Heart left ventricle (tissue), 16 donors: ENCODE results near the gene ALKBH6. TPM values are rescaled to one million over a fixed set of nuclear protein-coding genes. Genes with fewer than 3 reads are reported as not detected.
"Not testable (repeated sequence)": the region's sequence is repeated elsewhere in the genome, so short reads cannot be mapped to it uniquely, and the experiment has no call there.

Source experiments
- ATAC-seq, 4 donors: fragments of 200-7000 bp; cut with Tn5 transposase; one replicate each; pipeline ENCODE4 v1.9.1; 2020 to 2022; ENCODE audit warnings: moderate library complexity in 4 of 4, mild to moderate bottlenecking in 3 of 4, moderate number of reproducible peaks in 1 of 4
- DNase-seq, 5 donors: peaks; one replicate each; pipeline ENCODE4 v3.0.0-alpha.2; 2020
- H3K27ac ChIP-seq, 12 donors: fragments of 200-600 bp; sonication (generic) in 4 of 12; one replicate each; pipeline versions ENCODE4 v1.5.0 to v1.8.0; 2016 to 2022; ENCODE audit warnings: mild to moderate bottlenecking in 2 of 12
- H3K27me3 ChIP-seq, 9 donors: fragments of 200-600 bp; sonication (generic) in 2 of 9; one replicate each; pipeline versions ENCODE4 v1.5.1 to v1.8.0; 2016 to 2022; ENCODE audit warnings: mild to moderate bottlenecking in 3 of 9
- H3K36me3 ChIP-seq, 9 donors: fragments of 200-600 bp; sonication (generic) in 2 of 9; one replicate each; pipeline versions ENCODE4 v1.5.0 to v1.8.0; 2018 to 2022; ENCODE audit warnings: mild to moderate bottlenecking in 2 of 9
- H3K4me1 ChIP-seq, 12 donors: fragments of 200-600 bp; sonication (generic) in 4 of 12; one replicate each; pipeline versions ENCODE4 v1.5.0 to v1.8.0; 2016 to 2022; ENCODE audit warnings: mild to moderate bottlenecking in 3 of 12
- H3K4me3 ChIP-seq, 12 donors: fragments of 200-600 bp; sonication (generic) in 4 of 12; one replicate each; pipeline versions ENCODE4 v1.5.0 to v1.8.0; 2017 to 2022; ENCODE audit warnings: mild to moderate bottlenecking in 9 of 12, moderate library complexity in 4 of 12
- H3K9me3 ChIP-seq, 12 donors: fragments of 200-600 bp; sonication (generic) in 4 of 12; one replicate each; pipeline versions ENCODE4 v1.5.0 to v1.8.0; 2016 to 2022; ENCODE audit warnings: mild to moderate bottlenecking in 1 of 12
- POLR2A ChIP-seq, 2 donors: fragments of 450-650 bp; IDR thresholded peaks; one replicate each; pipeline ENCODE4 v1.6.1; 2017; ENCODE audit warnings: antibody characterized with exemption in 2 of 2, mild to moderate bottlenecking in 2 of 2, moderate library complexity in 2 of 2
- WGBS, 4 donors: extraction: QIAGEN DNeasy Blood & Tissue Kit in 2 of 4; methylation state at CpG; one replicate each; pipeline versions ENCODE4 v1.1.5 to v1.1.7; 2013 to 2018; 5-methylcytosine and 5-hydroxymethylcytosine counted together
- intact Hi-C, 10 donors: fragments of 100-400 bp; cut with DNase I; formaldehyde crosslinking; loops; one replicate each; pipeline versions ENCODE4 v1.11.1 to v1.14.2; 2022
- polyA plus RNA-seq, 2 donors: library from polyadenylated mRNA; stranded (reverse); fragments of 200-250 nt; gene quantifications; one replicate each; pipeline ENCODE4 v1.2.3, GENCODE V29; 2013
- total RNA-seq, 9 donors: library from RNA; depleted of rRNA in 2 of 9; stranded (reverse); fragments of >200 nt in 2 of 9; fragmentation: NEBNext Ultra II Directional in 3 of 9; extraction: Animal tissue kit (Norgen Biotek cat#: 25700) in 3 of 9; gene quantifications; one replicate each; pipeline versions ENCODE4 v1.1.0 to v1.2.4, GENCODE V29; 2016 to 2023
- TF ChIP-seq, protein P1 (sequence below), 12 donors: fragments of 200-600 bp; sonication (generic) in 4 of 12; IDR thresholded peaks; one replicate each; pipeline versions ENCODE4 v1.5.0 to v1.8.0; 2018 to 2022; ENCODE audit warnings: antibody characterized with exemption in 12 of 12, mild to moderate bottlenecking in 5 of 12
- donor health status: ischemic (EF 13 %, LVEDD 7.1; RV severe dilation, severe dysfunction).
- donor health status: healthy with polysubstance abuse.
- donor health status: DM: no; HTN: yes; CAD: no.
- donor health status: DM: no; HTN: no; CAD: no.
- donor health status: ischemic (EF 25% LVEDD 6.9; RV normal size, moderate dysfunction).
- donor health status: ischemic (EF 25% LVEDD 5.7; RV mildly dilated, moderate dysfunction).
- donor health status: healthy.
- donor health status: DM: yes; HTN: yes; CAD: no.
- donor health status: ischemic (EF 35%, LVEDD 5.7; RV mildly dilated, moderate dysfunction).
- donor health status: nonischemic (EF 11% LVEDD 7.7; RV severe dilation, severe dysfunction).
- donor health status: DM: yes; HTN: yes; CAD: no.
- donor health status: PGD.
- donor health status: ischemic (EF 29% LVEDD 5.4; RV normal size, mild dysfunction).
- donor health status: nonischemic (EF 23%, LVEDD 6.1; RV moderate dilation, normal function).

Gene ALKBH6
- total and polyA plus RNA-seq, 11 donors: 7.3 to 22.5 (median 13.0) TPM

DNA sequence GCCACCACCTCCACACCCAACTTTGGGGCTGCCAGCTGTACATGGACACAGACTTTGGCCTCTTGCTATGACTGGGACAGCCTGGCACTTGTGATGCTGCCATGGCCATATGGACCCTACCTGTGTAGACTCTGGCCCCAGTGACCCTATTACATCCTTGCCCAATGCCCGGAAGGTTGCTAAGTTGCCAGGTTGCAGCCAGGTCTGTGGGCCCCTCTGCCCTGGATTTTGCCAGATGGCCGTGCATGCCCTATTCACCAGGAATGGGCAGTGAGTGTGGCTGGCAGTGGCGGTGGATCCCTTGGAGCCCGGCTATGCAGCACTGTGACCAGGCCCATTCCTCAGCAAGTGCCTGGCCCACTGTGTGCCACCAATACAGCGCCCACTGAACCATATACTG, 27.9 kb downstream of the ALKBH6 start:
- intact Hi-C loops: no loop called here
- peaks cover 0 to 8% (median 0%) of the 10 kb centered on the region in 12 donors for H3K4me1 ChIP-seq
- TF ChIP-seq, protein P1, sequence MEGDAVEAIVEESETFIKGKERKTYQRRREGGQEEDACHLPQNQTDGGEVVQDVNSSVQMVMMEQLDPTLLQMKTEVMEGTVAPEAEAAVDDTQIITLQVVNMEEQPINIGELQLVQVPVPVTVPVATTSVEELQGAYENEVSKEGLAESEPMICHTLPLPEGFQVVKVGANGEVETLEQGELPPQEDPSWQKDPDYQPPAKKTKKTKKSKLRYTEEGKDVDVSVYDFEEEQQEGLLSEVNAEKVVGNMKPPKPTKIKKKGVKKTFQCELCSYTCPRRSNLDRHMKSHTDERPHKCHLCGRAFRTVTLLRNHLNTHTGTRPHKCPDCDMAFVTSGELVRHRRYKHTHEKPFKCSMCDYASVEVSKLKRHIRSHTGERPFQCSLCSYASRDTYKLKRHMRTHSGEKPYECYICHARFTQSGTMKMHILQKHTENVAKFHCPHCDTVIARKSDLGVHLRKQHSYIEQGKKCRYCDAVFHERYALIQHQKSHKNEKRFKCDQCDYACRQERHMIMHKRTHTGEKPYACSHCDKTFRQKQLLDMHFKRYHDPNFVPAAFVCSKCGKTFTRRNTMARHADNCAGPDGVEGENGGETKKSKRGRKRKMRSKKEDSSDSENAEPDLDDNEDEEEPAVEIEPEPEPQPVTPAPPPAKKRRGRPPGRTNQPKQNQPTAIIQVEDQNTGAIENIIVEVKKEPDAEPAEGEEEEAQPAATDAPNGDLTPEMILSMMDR (IDR thresholded peaks at IDR 0.05): no peak
- TF ChIP-seq POLR2A (IDR thresholded peaks at IDR 0.05): no peak
- 90 to 100% (median 94%) methylated on average over 1 to 5 of the region's 5 CpGs for WGBS, 4 donors
- H3K36me3 ChIP-seq: no peaks in the 10 kb centered on the region
- no peak overlapping the region for H3K27ac ChIP-seq
- peaks cover 0 to 7% (median 0%) of the 10 kb centered on the region in 12 donors for H3K9me3 ChIP-seq
- H3K4me3 ChIP-seq: no peak overlapping the region
- ATAC-seq (no peak), DNase-seq (no peak)
- peaks cover 7 to 52% (median 21%) of the 10 kb centered on the region in 9 donors for H3K27me3 ChIP-seq

DNA sequence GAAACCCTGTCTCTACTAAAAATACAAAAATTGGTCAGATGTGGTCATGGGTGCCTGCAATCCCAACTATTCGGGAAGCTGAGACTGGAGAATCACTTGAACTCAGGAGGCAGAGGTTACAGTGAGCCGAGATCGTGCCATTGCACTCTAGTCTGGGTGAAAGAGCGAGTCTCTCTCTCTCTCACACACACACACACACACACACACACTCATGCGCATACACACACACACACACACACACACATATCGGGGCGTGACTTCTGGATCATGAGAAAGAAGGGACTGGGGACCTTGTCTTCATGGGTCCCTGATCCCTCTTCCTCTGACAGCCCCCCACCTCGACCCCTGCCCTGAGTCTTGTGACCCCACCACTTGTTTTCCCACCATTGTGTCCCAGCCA, 30.8 kb downstream of the ALKBH6 start:
- Histone ChIP-seq H3K4me3 (no peak overlapping the region), H3K27ac (no peak overlapping the region), H3K9me3 (no peaks in the 10 kb centered on the region), H3K36me3 (no peaks in the 10 kb centered on the region), H3K27me3 (peaks cover 7 to 60% (median 25%) of the 10 kb centered on the region in 9 donors), H3K4me1 (peaks cover 0 to 8% (median 0%) of the 10 kb centered on the region in 12 donors)
- no peak for TF ChIP-seq POLR2A (IDR thresholded peaks at IDR 0.05)
- TF ChIP-seq, protein P1 (IDR thresholded peaks at IDR 0.05): no peak
- DNase-seq: no peak
- no peak for ATAC-seq
- intact Hi-C loops: no loop called here
- 77 to 81% (median 78%) methylated on average over 7 to 8 of the region's 8 CpGs for WGBS, 4 donors

DNA sequence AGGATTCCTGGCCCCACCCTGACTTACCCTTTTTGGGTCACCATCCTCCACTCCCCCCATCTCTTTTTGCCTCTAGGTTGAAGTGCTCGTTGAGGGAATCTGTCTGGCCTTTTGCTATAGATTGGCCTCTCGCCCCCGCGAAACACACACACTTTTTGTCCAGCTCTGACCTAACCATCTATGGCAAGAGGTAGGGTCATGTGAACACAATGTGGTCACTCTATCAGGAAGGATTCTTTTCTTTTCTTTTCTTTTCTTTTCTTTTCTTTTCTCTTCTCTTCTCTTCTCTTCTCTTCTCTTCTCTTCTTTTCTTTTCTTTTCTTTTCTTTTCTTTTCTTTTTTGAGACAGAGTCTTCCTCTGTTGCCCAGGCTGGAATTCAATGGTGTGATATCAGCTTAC, 33.0 kb downstream of the ALKBH6 start:
- H3K36me3 ChIP-seq, H3K4me1 ChIP-seq, intact Hi-C loops, H3K27ac ChIP-seq, ATAC-seq, H3K9me3 ChIP-seq, H3K4me3 ChIP-seq, DNase-seq: not testable (repeated sequence)
- WGBS, 4 donors: 82 to 87% (median 84%) methylated on average over 4 of the region's 4 CpGs
- peaks cover 0 to 41% (median 13%) of the 10 kb centered on the region in 9 donors for H3K27me3 ChIP-seq

DNA sequence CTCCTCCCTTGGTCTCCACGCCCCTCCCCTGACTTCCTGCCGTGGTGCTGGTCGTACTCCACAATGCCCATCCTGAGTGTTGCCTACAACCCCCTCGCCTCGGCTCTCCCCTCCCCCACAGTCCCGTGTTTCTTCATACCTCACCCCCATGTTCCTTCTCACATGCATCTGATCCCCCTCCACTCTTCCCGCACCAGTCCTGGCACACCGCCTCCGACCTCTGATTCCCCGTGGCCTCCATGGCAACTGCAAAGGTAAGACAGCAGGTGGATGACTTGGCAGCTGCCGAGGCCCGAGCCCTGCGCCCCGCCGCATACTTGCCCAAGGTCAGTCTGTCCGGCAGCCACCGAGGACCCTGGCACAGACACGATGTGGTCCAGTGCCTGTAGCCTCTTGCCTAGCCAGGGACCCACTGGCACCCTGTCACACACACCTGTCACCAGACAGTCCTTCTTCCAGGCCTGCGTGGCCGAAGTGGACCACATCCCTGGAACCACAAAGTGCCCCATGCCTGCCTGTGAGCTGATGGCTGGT, 35.1 kb downstream of the ALKBH6 start:
- Histone ChIP-seq H3K27me3 (peaks cover 0 to 25% (median 5%) of the 10 kb centered on the region in 9 donors), H3K4me3 (no peak overlapping the region), H3K4me1 (no peaks in the 10 kb centered on the region), H3K36me3 (no peaks in the 10 kb centered on the region), H3K9me3 (no peaks in the 10 kb centered on the region), H3K27ac (no peak overlapping the region)
- no peak for DNase-seq
- intact Hi-C loops: no loop called here
- WGBS, 4 donors: 50 to 69% (median 67%) methylated on average over 14 to 20 of the region's 20 CpGs
- TF ChIP-seq, protein P1 (IDR thresholded peaks at IDR 0.05): no peak
- TF ChIP-seq POLR2A (IDR thresholded peaks at IDR 0.05): no peak
- ATAC-seq: peak in 1 of 4 donors; percentile 25

DNA sequence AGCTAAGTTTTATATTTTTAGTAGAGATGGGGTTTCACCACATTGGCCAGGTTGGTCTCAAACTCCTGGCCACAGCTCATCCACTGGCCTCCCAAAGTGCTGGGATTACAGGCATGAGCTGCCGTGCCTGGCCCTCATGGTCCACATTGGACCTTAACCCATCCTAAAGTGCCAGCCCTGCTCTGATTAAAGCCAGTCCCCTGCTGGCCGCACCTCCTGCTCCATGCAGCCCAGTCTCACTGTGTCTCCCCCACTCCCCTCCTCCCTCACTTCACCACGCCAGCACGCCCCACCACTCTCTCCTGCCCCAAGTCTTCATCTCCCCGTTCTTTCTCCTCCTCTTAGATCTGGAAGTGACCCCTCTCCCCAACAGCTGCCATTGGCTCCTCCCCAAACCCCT, 35.7 kb downstream of the ALKBH6 start:
- Histone ChIP-seq H3K36me3 (no peaks in the 10 kb centered on the region), H3K4me1 (no peaks in the 10 kb centered on the region), H3K9me3 (no peaks in the 10 kb centered on the region), H3K27ac (no peak overlapping the region), H3K27me3 (peaks cover 0 to 24% (median 5%) of the 10 kb centered on the region in 9 donors), H3K4me3 (no peak overlapping the region)
- 33 to 49% (median 45%) methylated on average over 5 of the region's 5 CpGs for WGBS, 4 donors
- ATAC-seq: no peak
- no peak for DNase-seq
- intact Hi-C loops: no loop called here
- no peak for TF ChIP-seq POLR2A (IDR thresholded peaks at IDR 0.05)
- TF ChIP-seq, protein P1 (IDR thresholded peaks at IDR 0.05): no peak
